ENCODE results near the gene DCLRE1B.
A peak's percentile ranks its signal among the peaks of the same experiment; 100 is the strongest.

Gene DCLRE1B

GRCh38 chr1:113887402-113888175 is 17.5 kb upstream of the DCLRE1B start, which contains the start of gene BCL2L15:
TSS of gene BCL2L15 (minus strand) at chr1:113887581. CDS start at chr1:113887375, 206 bp downstream.
- DNase-seq: no peak

GRCh38 chr1:113890816-113891215 is 14.3 kb upstream of the DCLRE1B start:
- no peak for DNase-seq

- no peak for DNase-seq
These were observed 13.4 kb upstream of the DCLRE1B start for GRCh38 chr1:113891631-113892220.

DNA sequence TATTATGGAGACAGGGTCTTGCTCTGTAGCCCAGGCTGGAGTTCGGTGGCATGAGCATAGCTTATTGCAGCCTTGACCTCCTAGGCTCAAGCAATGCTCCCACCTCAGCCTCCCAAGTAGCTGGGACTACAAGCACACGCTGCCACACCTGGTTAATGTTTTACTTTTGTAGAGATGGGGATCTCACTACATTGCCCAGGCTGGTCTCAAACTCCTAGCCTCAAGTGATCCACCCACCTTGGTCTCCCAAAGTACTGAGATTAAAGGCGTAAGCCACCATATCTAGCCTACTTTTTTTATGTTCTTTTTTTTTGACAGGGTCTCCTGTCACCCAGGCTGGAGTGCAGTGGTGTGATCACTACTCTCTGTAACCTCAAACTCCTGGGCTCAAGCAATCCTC is 11.9 kb upstream of the DCLRE1B start:
- no peak for DNase-seq

DNA sequence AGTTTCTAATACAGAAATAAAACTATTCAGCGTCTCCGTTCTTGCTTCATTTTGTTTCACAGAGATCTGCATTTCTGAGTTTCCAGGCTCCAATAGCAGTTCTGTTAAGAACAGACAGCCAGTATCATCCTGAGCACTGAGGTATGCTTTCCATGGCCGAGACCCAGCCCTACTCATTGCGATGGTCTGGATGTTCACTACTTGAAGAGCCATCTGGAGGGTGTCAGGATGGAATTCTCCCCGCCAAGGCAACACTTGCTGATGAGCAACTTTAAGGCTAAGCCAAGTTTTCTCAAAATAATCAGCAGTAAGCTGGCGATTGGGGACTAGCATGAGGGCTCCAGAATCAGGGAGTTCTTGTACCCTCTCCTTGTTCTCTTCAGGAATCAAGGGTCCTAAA is 10.0 kb upstream of the DCLRE1B start:
- DNase-seq: no peak

- no peak for DNase-seq
These were observed 9.2 kb upstream of the DCLRE1B start for GRCh38 chr1:113895961-113896360.

- DNase-seq: peak in 1 of 2 experiments; percentile 9
These were observed 6.8 kb upstream of the DCLRE1B start for GRCh38 chr1:113898241-113898814.

DNA sequence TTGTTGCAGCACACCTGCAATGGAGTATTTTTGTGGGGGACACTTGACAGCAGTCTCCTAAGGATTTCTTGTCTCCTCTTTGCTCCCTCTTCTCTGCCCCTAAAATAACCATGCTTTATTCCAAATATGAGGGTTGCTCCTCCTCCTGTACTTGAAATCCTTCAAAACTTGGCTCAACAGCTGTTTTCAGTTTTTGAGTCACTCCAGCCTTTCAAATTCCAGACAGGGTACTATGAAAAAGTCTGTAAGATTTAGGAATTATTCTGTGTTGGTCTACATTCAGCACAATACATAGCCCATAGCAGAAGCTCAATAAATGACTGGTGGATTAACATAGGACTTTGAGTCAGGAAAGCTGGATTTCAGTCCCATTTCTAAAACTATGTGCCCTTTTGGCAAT is 6.0 kb upstream of the DCLRE1B start:
- DNase-seq: no peak

DNA sequence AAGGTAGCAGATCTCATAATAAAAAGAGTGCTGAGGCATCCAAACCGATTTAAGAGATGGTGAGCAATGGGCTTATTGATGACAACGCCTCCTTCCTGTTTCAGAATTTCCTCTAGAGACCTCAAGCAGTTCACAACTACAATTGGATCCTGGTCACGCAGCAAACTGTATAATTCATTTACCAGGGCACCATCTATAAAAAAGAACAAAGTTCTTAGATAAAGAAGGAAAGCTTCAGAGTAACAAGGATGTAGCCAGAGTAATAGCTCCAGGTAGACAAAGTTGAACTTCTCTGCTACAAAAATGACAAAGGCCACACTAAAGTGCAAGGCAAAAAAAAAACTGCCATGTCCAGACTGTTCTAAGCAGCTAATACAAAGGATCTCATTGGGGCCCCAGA is 3.9 kb upstream of the DCLRE1B start:
- DNase-seq: peak; percentile 28 to 34

- DNase-seq: no peak
These were observed 1.4 kb upstream of the DCLRE1B start for GRCh38 chr1:113903501-113904292.

GRCh38 chr1:113904293-113904673 is 843 bp upstream of the DCLRE1B start:
- DNase-seq: peak in 1 of 2 experiments; percentile 61

DNA sequence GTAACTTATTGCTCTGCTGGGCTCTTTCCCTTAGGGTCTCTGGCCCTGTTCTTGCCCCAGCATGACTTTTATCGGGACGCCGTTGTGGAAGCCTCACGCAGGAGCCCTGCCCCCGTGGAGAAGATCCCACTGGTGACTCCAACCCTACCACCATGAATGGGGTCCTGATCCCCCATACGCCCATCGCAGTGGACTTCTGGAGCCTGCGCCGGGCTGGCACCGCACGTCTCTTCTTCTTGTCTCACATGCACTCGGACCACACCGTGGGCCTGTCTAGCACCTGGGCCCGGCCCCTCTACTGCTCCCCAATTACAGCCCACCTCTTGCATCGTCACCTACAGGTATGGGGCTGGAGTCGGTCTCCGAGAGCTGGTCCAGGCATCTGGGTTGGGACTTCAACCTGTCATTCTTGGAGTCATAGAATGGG is 322 bp downstream of the DCLRE1B start:
- DNase-seq: no peak

DNA sequence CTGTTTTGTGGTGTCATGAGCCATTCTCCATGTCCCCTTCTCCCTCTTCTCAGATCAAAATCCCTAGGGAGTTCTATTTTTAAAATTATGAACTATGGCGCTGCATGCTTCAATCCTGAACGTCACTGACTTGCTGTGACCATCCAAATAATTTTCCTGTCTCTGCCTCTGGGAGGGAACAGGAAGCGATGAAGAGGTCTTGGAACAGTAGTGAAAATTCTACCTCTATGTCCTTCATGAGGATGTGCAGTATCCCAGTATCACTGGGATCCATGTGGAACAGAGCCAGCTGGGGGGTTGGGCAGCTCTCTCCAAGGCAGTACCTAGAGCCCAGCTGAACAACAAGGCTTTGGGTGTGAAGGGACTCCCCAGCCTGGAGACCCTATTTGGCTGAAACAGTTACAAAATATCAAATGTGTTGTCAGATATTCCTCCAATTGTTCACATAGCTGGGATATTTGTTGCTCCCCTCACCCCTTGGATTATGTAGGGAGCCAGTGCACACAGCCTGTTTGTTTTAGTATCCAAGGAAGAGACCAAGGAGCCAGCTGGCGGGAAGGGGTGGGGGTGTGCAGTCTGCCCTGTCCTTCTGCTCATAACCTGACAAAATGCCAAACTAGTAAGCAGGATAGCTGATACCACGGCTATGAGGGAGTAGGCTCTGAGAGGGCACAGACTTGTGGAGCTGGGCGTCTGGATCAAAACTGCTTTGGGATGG is 7.6 kb downstream of the DCLRE1B start:
- DNase-seq: no peak

DNA sequence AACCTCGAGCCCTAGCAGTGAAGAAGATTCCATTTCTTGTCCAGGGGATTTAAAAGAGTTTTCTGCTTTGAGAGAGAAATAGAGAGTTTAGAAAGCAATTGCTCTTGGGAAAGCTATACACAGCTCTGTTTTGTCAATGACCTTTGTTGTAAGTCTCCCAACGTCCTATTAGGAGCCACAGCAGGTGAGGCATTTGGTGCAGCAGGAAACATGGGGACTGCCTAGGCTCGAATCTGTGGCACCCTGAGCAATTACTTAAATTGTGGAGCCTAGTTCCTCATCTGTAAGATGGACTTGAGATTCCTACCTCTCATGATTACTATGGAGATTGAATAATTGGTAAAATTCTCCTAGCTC is 8.2 kb downstream of the DCLRE1B start:
- DNase-seq: no peak

DNA sequence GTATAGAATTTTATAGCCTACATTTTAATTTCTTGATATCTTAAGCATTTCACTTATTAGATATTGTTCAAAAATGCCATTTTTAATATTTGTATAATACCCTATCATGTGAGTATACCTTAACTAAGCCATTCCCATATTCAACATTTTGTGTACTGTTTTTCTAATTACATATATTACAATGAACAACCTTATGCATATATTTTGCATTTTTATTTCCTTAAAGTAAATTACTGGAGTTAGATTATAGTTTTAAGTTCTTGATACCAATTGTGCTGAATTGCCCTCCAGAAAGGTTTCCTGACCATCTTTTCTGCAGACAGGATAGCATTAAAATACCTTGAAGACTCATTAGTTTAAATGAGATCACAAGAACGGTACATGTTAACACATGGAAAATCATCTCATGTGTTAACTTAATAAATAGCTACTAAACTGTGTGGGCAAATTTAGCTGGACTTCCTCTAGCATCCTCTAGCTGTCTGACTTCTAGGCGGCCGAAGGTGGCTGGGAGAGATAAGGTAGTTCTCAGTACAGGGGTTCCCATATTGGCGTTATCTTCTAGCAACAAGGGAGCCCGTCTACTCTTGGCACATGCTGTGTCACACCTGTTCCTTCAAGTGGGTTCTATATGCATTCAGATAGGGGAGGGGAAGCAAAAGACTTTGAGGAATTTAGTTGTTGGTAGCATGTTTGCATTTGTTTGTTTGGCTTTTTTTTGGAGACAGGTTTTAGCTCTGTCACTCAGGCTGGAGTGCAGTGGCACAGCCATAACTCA is 8.9 kb downstream of the DCLRE1B start:
- DNase-seq: no peak

GRCh38 chr1:113916974-113917373 is 11.8 kb downstream of the DCLRE1B start:
- DNase-seq: no peak

DNA sequence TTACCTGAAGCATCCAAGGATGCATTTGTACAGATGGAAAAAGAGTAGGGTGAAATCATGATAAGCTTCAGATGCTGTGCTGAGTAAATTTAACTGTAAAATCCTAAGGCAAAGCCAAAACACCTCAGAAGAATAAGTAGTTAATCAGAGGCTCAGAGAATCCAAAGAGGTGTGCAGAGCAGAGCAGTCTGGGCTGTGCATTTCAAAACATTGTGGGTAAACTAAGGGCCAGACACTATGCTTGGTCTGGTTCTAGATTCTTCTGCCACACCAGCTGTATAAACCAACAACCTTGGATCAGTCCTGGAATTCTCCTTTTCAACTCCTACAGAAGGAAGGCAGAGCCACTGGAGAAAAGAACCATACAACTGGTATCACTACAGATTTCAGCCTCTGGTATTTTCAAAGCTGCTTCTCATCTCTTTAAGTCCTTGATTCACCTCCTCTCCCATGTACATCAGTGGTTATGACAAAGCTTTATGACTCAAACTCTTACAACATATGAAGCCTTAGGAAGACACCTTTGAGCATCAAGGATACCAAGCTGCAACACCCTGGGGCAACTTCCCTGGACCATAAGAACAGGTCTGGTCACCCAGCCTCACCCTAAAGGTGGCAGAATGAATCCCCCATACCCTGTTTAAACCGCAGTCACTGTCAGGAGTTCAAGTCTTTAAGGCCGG is 12.4 kb downstream of the DCLRE1B start:
- DNase-seq: no peak

DNA sequence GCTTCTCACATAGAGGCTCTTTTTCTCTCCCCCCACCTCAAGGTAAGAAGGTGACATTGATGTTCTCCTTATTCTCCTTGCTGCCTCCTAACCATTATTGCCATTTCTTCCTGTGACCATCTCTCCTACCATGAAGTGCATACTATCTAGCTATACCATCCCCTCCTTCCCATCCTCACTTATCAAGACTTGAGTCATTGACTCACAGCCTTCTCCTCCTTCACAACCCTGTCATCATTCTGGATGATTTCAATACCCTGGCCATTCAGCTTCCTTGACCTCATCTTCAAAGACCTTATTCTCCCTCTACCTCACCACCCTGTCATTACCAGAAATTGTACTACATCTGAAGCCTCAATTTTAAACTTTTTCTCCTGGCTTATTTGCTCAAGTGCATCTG is 13.1 kb downstream of the DCLRE1B start:
- no peak for DNase-seq

DNA sequence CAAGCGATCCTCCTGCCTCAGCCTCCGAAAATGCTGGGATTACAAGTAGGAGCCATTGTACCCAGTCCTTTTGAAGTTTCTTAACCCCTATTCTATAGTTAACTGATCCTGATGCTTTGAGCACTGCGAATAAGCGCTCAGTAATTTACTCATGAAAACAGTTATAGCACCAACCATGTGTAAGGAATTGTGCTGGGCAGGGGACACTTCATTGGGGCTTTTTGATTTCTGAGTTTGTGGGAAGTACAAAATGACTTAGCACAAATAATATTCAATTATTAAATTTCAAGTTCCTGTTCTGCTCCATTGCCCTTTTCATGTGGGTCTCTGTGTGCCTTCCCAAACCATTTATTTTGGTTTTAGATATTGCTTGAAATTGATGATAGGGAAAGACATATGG is 17.8 kb downstream of the DCLRE1B start:
- DNase-seq: no peak

GRCh38 chr1:113924473-113924872 is 19.3 kb downstream of the DCLRE1B start:
- DNase-seq: no peak

DNA sequence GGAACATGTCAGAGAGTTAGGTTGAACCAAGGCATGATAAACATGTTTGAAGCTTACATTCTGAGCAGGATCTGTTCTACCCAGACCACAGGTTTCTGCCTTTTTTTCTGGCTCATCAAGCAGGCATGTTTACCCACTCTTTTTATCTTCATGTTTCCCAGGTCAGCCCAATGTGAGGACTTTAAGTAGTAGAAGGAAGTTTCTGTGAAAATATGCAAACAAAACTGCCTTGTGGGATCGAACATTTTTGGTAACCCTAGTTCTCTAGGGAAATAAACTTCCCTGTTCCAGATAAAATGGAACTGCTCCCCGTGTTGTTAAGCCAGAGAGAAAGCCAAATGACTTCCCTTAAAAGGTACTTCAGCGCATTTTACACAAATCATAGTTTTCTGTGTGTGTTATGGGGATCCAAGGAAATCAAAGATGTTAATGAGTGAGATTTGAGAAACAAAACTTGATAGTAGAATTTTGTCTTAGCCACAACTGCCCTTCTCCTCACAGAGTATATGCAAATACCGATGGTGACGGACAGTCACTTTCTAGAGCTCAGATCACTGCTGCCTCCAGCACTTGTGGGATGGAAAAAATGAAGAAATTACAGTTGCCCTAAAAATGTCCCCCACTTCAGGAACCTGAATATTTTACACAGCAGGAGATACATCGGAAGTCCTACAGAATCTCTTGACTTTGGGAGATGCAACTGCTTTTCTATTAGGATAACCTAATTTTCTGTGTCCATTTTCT is 23.2 kb downstream of the DCLRE1B start:
- DNase-seq: peak; percentile 32 to 49

Measured in Kasumi-1 (cell line).